ENCODE results near the gene FAAP20. TPM values are rescaled to one million over a fixed set of nuclear protein-coding genes. Genes with fewer than 3 reads are reported as not detected.
A peak's percentile ranks its signal among the peaks of the same experiment; 100 is the strongest.

Gene FAAP20
- total and polyA plus RNA-seq, 2 of the 8 experiments (the other 6 are each of a cell fraction or from before 2014, with no cell fraction given), result 58.4 to 99.8 TPM

- Histone ChIP-seq H3K4me3 (ENCODE audit: extremely low read depth in 1 of 4, insufficient read depth in 2 of 4, low read depth in 3 of 4, low read length in 4 of 4) (peak overlapping the region; percentile 72 to 83 (median 80)), H2BK12ac (ENCODE audit: low read depth, low read length) (peak overlapping the region; percentile 50; the same call in 1 of the 2 replicates)
- no peak for FAIRE-seq
- no peak for TF ChIP-seq SP2 (IDR thresholded peaks at IDR 0.05; ENCODE audit: low read length)
- peak; percentile 42 for TF ChIP-seq E2F6 (IDR thresholded peaks at IDR 0.05)
- no peak for TF ChIP-seq CBX5 (IDR thresholded peaks at IDR 0.05; ENCODE audit: low read depth, low read length)
- peak; percentile 72 for TF ChIP-seq MAX (IDR thresholded peaks at IDR 0.05)
- TF ChIP-seq CREB1 (IDR thresholded peaks at IDR 0.05), result 0 out of 2 replicates have a peak, but pooled peaks have one; percentile 20
- TF ChIP-seq GABPA (IDR thresholded peaks at IDR 0.05; ENCODE audit: borderline replicate concordance, insufficient read depth, low read length), result peak; percentile 31; the same call in 1 of the 2 replicates
- no peak for TF ChIP-seq EP300 (IDR thresholded peaks at IDR 0.05; ENCODE audit: borderline replicate concordance in 1 of 2, low read depth in 2 of 2, low read length in 2 of 2)
- peak in 1 of 2 experiments; percentile 75; a peak in 2 of 4 replicates for TF ChIP-seq SIN3A (conservative IDR thresholded peaks at IDR 0.05 in 1 of 2, IDR thresholded peaks at IDR 0.05 in 1 of 2; ENCODE audit: low read depth in 1 of 2, low read length in 2 of 2)
- peak; percentile 53; the same call in 1 of the 2 replicates for TF ChIP-seq TAF1 (IDR thresholded peaks at IDR 0.05; ENCODE audit: low read depth, low read length)
These were observed 34.7 kb upstream of the FAAP20 start for GRCh38 chr1:2229037-2229864.

More at GRCh38 chr1:2229037-2229864, 34.7 kb upstream of the FAAP20 start:
- H4K20me1 ChIP-seq (replicated peaks in 1 of 2; ENCODE audit: control insufficient read depth in 1 of 2, insufficient read depth in 2 of 2, low read length in 2 of 2), result peaks cover 46 to 53% of the 10 kb centered on the region in 2 experiments
- peaks cover 15% of the 10 kb centered on the region for H3K79me1 ChIP-seq (ENCODE audit: low read depth, low read length)
- peak overlapping the region; percentile 71 to 79 (median 78) for H3K9ac ChIP-seq (replicated peaks in 1 of 4; ENCODE audit: extremely low read depth in 1 of 4, low read depth in 3 of 4, low read length in 3 of 4)
- peak overlapping the region; percentile 78 to 96 for H3K4me2 ChIP-seq (ENCODE audit: insufficient read depth in 1 of 2, low read depth in 2 of 2, low read length in 2 of 2)
- peaks cover 0 to 47% (median 26%) of the 10 kb centered on the region in 4 experiments; a peak in 6 of 7 replicates for H3K4me1 ChIP-seq (replicated peaks in 1 of 4; ENCODE audit: control insufficient read depth in 3 of 4, insufficient read depth in 4 of 4, low read length in 3 of 4)
- no peak overlapping the region for H4K5ac ChIP-seq (ENCODE audit: insufficient read length, low read depth, low read length)
- H3K18ac ChIP-seq (ENCODE audit: extremely low read depth, low read length), result peak overlapping the region; percentile 93; the same call in 1 of the 2 replicates
- H2BK15ac ChIP-seq (ENCODE audit: low read length), result no peak overlapping the region
- no peak overlapping the region for H3K23ac ChIP-seq (ENCODE audit: insufficient read length)
- H2AK5ac ChIP-seq (ENCODE audit: low read depth, low read length), result peak overlapping the region; percentile 82; the same call in 1 of the 2 replicates
- H4K8ac ChIP-seq (ENCODE audit: extremely low read depth, insufficient read depth, low read length), result no peak overlapping the region; the same call in 1 of the 2 replicates
- no peaks in the 10 kb centered on the region for H3K27me3 ChIP-seq (replicated peaks in 1 of 4; ENCODE audit: control insufficient read depth in 3 of 4, extremely low read depth in 1 of 4, insufficient read depth in 3 of 4, low read length in 3 of 4)
- H4K91ac ChIP-seq (replicated peaks; ENCODE audit: insufficient read length, low read length), result peak overlapping the region; percentile 84
- H3K4ac ChIP-seq (replicated peaks; ENCODE audit: insufficient read length, low read depth, low read length), result peak overlapping the region; percentile 69
- H3K23me2 ChIP-seq (ENCODE audit: low read depth, low read length), result peaks cover 29% of the 10 kb centered on the region
- no peaks in the 10 kb centered on the region for H3K9me3 ChIP-seq (ENCODE audit: insufficient read depth in 2 of 2, low read depth in 1 of 2, low read length in 1 of 2)
- DNase-seq (ENCODE audit: low read depth in 1 of 2, low spot score in 2 of 2), result no peak
- 0 out of 2 replicates have a peak overlapping the region, but pooled peaks have one; percentile 63 for H2BK5ac ChIP-seq (ENCODE audit: low read depth, low read length)
- 4% methylated on average over 68 of the region's 77 CpGs; no CpG with 5 or more reads in 1 of the 2 experiments for WGBS, 2 experiments (ENCODE audit: extremely low coverage in 1 of 2, insufficient coverage in 1 of 2, insufficient read length in 1 of 2, insufficient replicate concordance in 2 of 2, low coverage in 1 of 2, low lambda C conversion rate in 2 of 2, missing lambda C conversion rate in 1 of 2)
- H2BK20ac ChIP-seq (ENCODE audit: low read length), result no peak overlapping the region
- H3K79me2 ChIP-seq (ENCODE audit: control insufficient read depth in 1 of 2, insufficient read depth in 2 of 2, low read length in 2 of 2), result peaks cover 47 to 57% of the 10 kb centered on the region in 2 experiments
- H3K14ac ChIP-seq (ENCODE audit: insufficient read length), result no peak overlapping the region
- H3K27ac ChIP-seq (ENCODE audit: low read depth, low read length), result no peak overlapping the region
- POLR2A ChIA-PET (ENCODE audit: partially characterized antibody), result interaction anchor here (0.6 to 2.8 kb wide), 26 partner anchors 8 to 1517 kb away, joined by 3 to 34 read pairs (median 4); no protein-coding TSS in a partner anchor
- H3K36me3 ChIP-seq (ENCODE audit: control insufficient read depth in 2 of 4, insufficient read depth in 4 of 4, low read length in 3 of 4), result no peaks in the 10 kb centered on the region
- H2BK120ac ChIP-seq (replicated peaks; ENCODE audit: low read depth, low read length), result no peak overlapping the region
- CTCF ChIA-PET (ENCODE audit: partially characterized antibody), result interaction anchor here (0.6 to 2.8 kb wide), 15 partner anchors 9 to 1012 kb away, joined by 3 to 16 read pairs (median 4); no protein-coding TSS in a partner anchor
- no peak overlapping the region for H2AFZ ChIP-seq (ENCODE audit: low read length)
- H3K56ac ChIP-seq (replicated peaks; ENCODE audit: insufficient read length, low read depth, low read length), result peak overlapping the region; percentile 69

Data from H1 (cell line).